Progenitor cell of endocrine pancreas (in vitro differentiated cells): ENCODE measurements around the gene CYB561D2. TPM values are rescaled to one million over a fixed set of nuclear protein-coding genes. Genes with fewer than 3 reads are reported as not detected.

Source experiments
- DNase-seq: peaks from one replicate; pipeline ENCODE4 v3.0.0; 2021; ENCODE audit warnings: low spot score; ENCODE audit not compliant: unreplicated experiment
- H3K27ac Mint-ChIP-seq: 2 replicates; pipeline ENCODE4 v1.8.0; 2021; ENCODE audit warnings: mild to moderate bottlenecking, moderate library complexity, mixed read lengths
- H3K27me3 Mint-ChIP-seq: 2 replicates; pipeline ENCODE4 v1.8.0; 2021; ENCODE audit warnings: mixed read lengths
- H3K36me3 Mint-ChIP-seq: 2 replicates; pipeline ENCODE4 v1.8.0; 2022; ENCODE audit warnings: mixed read lengths; ENCODE audit not compliant: insufficient read depth
- H3K4me1 Mint-ChIP-seq: 2 replicates; pipeline ENCODE4 v1.8.0; 2021; ENCODE audit warnings: low read depth, mixed read lengths
- H3K4me3 Mint-ChIP-seq: 2 replicates; pipeline ENCODE4 v1.8.0; 2021; ENCODE audit warnings: low read depth, mild to moderate bottlenecking, moderate library complexity, mixed read lengths
- H3K9me3 Mint-ChIP-seq: 2 replicates; pipeline ENCODE4 v1.8.0; 2021; ENCODE audit warnings: low read depth, mixed read lengths
- CTCF ChIP-seq: fragments of 200-600 bp; sonication (generic); IDR thresholded peaks from one replicate; pipeline ENCODE4 v1.5.0; 2021; ENCODE audit warnings: antibody characterized with exemption, mild to moderate bottlenecking; ENCODE audit not compliant: unreplicated experiment
- total RNA-seq: library from RNA; stranded (reverse); gene quantifications from 2 replicates; pipeline ENCODE4 v1.2.1, GENCODE V29; 2021

CYB561D2 gene
- total RNA-seq, 1 donor from 2014 or later: 19.2 TPM

- no peak overlapping the region for H3K4me3 Mint-ChIP-seq
- no peak for DNase-seq
- peaks cover 18% of the 10 kb centered on the region for H3K4me1 Mint-ChIP-seq
- no peak overlapping the region for H3K27ac Mint-ChIP-seq
- TF ChIP-seq CTCF: no peak
- H3K9me3 Mint-ChIP-seq: no peaks in the 10 kb centered on the region
- peaks cover 7% of the 10 kb centered on the region for H3K36me3 Mint-ChIP-seq
- H3K27me3 Mint-ChIP-seq: no peaks in the 10 kb centered on the region
These were observed 25.6 kb upstream of the CYB561D2 start for GRCh38 chr3:50325113-50325480.

- no peaks in the 10 kb centered on the region for H3K9me3 Mint-ChIP-seq
- DNase-seq: no peak
- no peak overlapping the region for H3K4me3 Mint-ChIP-seq
- peaks cover 7% of the 10 kb centered on the region for H3K36me3 Mint-ChIP-seq
- H3K4me1 Mint-ChIP-seq: peaks cover 16% of the 10 kb centered on the region
- no peak for TF ChIP-seq CTCF
- no peaks in the 10 kb centered on the region for H3K27me3 Mint-ChIP-seq
- H3K27ac Mint-ChIP-seq: no peak overlapping the region
These were observed 25.0 kb upstream of the CYB561D2 start for GRCh38 chr3:50325497-50326181.

GRCh38 chr3:50326182-50326541 is 24.5 kb upstream of the CYB561D2 start:
- Mint-ChIP-seq H3K27ac (no peak overlapping the region), H3K9me3 (no peaks in the 10 kb centered on the region), H3K36me3 (peaks cover 7% of the 10 kb centered on the region), H3K4me3 (peak overlapping the region; percentile 85), H3K27me3 (no peaks in the 10 kb centered on the region), H3K4me1 (peaks cover 16% of the 10 kb centered on the region)
- no peak for TF ChIP-seq CTCF
- no peak for DNase-seq

GRCh38 chr3:50327129-50327528 is 23.5 kb upstream of the CYB561D2 start:
- Mint-ChIP-seq H3K9me3 (no peaks in the 10 kb centered on the region), H3K27me3 (no peaks in the 10 kb centered on the region), H3K27ac (peak overlapping the region; percentile 78), H3K4me1 (peaks cover 16% of the 10 kb centered on the region), H3K4me3 (peak overlapping the region; percentile 85), H3K36me3 (peaks cover 7% of the 10 kb centered on the region)
- no peak for DNase-seq
- no peak for TF ChIP-seq CTCF

GRCh38 chr3:50327943-50328691 is 22.5 kb upstream of the CYB561D2 start, which contains the start of gene TUSC2:
TUSC2 (minus strand) TSS chr3:50328223; CDS start chr3:50328099, 124 bp downstream.
- Mint-ChIP-seq H3K36me3 (peaks cover 7% of the 10 kb centered on the region), H3K4me1 (peaks cover 16% of the 10 kb centered on the region), H3K27me3 (no peaks in the 10 kb centered on the region), H3K27ac (peak within 1 kb of the TSS; percentile 96), H3K4me3 (peak within 1 kb of the TSS; percentile 85), H3K9me3 (no peaks in the 10 kb centered on the region)
- peak; percentile 91 for DNase-seq
- TF ChIP-seq CTCF: no peak
